Measurements from ENCODE around the gene MARCKSL1.

MARCKSL1 gene

GRCh38 chr1:32318127-32318869 is 17.7 kb downstream of the MARCKSL1 start:
- Histone ChIP-seq H2AK5ac (ENCODE audit: low read length) (no peak overlapping the region), H3K9me3 (ENCODE audit: insufficient read depth, low read depth, low read length) (no peaks in the 10 kb centered on the region), H4K8ac (ENCODE audit: low read depth, low read length) (no peak overlapping the region), H2BK12ac (ENCODE audit: low read length) (no peak overlapping the region), H4K91ac (ENCODE audit: low read depth, low read length) (no peak overlapping the region), H3K4me1 (ENCODE audit: control insufficient read depth in 1 of 2, insufficient read depth in 2 of 2, low read length in 2 of 2) (no peaks in the 10 kb centered on the region), H3K18ac (ENCODE audit: low read length) (no peak overlapping the region), H3K79me2 (ENCODE audit: control insufficient read depth, insufficient read depth, low read length, poor library complexity) (no peaks in the 10 kb centered on the region), H2AFZ (ENCODE audit: insufficient read depth, low read length, poor library complexity) (no peak overlapping the region), H4K12ac (ENCODE audit: low read depth, low read length) (no peak overlapping the region), H3K23ac (ENCODE audit: low read length) (no peak overlapping the region), H3K27ac (ENCODE audit: low read depth, low read length) (no peak overlapping the region), H3K27me3 (ENCODE audit: insufficient read depth, low read length) (no peaks in the 10 kb centered on the region), H2BK5ac (ENCODE audit: low read depth, low read length, poor library complexity) (no peak overlapping the region), H3K4me2 (ENCODE audit: low read length) (no peak overlapping the region), H3K9ac (ENCODE audit: low read length) (no peak overlapping the region), H3K14ac (ENCODE audit: low read length) (no peak overlapping the region), H2BK120ac (ENCODE audit: insufficient read depth, low read length, poor library complexity) (no peak overlapping the region), H3K4ac (ENCODE audit: low read depth, low read length) (no peak overlapping the region), H3K79me1 (ENCODE audit: low read length) (no peaks in the 10 kb centered on the region), H3K36me3 (ENCODE audit: control insufficient read depth in 1 of 2, insufficient read depth in 2 of 2, low read length in 2 of 2) (peaks cover 13 to 23% of the 10 kb centered on the region in 2 experiments), H3K4me3 (ENCODE audit: low read depth, low read length) (no peak overlapping the region)
- no peak for DNase-seq
- WGBS (ENCODE audit: extremely low coverage, insufficient coverage, insufficient read length): no CpG with 5 or more reads among the region's 10 CpGs

GRCh38 chr1:32316903-32317277 is 19.1 kb downstream of the MARCKSL1 start:
- Histone ChIP-seq H2BK120ac (ENCODE audit: insufficient read depth, low read length, poor library complexity) (no peak overlapping the region), H3K4me1 (ENCODE audit: control insufficient read depth in 1 of 2, insufficient read depth in 2 of 2, low read length in 2 of 2) (no peaks in the 10 kb centered on the region), H3K79me1 (ENCODE audit: low read length) (no peaks in the 10 kb centered on the region), H2BK5ac (ENCODE audit: low read depth, low read length, poor library complexity) (no peak overlapping the region), H3K79me2 (ENCODE audit: control insufficient read depth, insufficient read depth, low read length, poor library complexity) (no peaks in the 10 kb centered on the region), H3K9ac (ENCODE audit: low read length) (no peak overlapping the region), H4K8ac (ENCODE audit: low read depth, low read length) (no peak overlapping the region), H2AK5ac (ENCODE audit: low read length) (no peak overlapping the region), H4K91ac (ENCODE audit: low read depth, low read length) (no peak overlapping the region), H2AFZ (ENCODE audit: insufficient read depth, low read length, poor library complexity) (no peak overlapping the region), H4K12ac (ENCODE audit: low read depth, low read length) (no peak overlapping the region), H3K4me3 (ENCODE audit: low read depth, low read length) (no peak overlapping the region), H3K23ac (ENCODE audit: low read length) (no peak overlapping the region), H2BK12ac (ENCODE audit: low read length) (no peak overlapping the region), H3K27me3 (ENCODE audit: insufficient read depth, low read length) (no peaks in the 10 kb centered on the region), H3K18ac (ENCODE audit: low read length) (no peak overlapping the region), H3K9me3 (ENCODE audit: insufficient read depth, low read depth, low read length) (no peaks in the 10 kb centered on the region), H3K4ac (ENCODE audit: low read depth, low read length) (no peak overlapping the region), H3K4me2 (ENCODE audit: low read length) (no peak overlapping the region), H3K27ac (ENCODE audit: low read depth, low read length) (no peak overlapping the region), H3K14ac (ENCODE audit: low read length) (no peak overlapping the region), H3K36me3 (ENCODE audit: control insufficient read depth in 1 of 2, insufficient read depth in 2 of 2, low read length in 2 of 2) (peaks cover 13 to 22% of the 10 kb centered on the region in 2 experiments)
- no peak for DNase-seq
- no CpG with 5 or more reads among the region's 3 CpGs for WGBS (ENCODE audit: extremely low coverage, insufficient coverage, insufficient read length)

DNA sequence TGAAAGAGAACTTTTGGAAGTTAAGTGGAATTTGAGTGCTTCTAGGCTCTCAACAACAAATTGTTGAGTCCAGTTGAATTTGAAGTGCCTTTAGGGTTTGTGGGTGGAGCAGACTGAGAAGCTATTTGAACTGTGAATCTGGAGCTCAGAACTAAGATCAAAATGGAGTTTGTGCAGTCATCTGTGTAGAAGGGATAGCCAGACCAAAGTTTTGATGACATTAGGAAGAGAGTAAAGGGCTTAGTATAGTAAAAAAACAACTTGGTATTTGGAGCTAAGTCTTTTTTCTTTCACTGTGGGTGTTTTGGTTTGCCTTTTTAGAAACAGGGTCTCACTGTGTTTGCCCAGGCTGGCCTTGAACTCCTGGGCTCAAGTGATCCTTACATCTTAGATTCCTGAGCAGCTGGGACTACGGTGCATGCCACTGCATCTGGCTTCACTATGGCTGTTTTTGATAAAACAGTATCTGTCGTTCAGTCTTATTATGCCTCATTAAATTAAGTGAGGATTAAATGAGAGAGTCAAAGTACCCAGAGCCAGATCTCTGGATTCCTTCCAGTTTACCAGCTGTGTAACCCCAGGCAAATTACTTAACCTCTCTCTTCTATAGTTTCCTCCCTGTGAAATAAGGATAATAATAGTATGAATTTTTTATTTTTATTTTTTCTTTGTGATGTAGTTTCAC is 24.2 kb downstream of the MARCKSL1 start:
- Histone ChIP-seq H4K12ac (ENCODE audit: low read depth, low read length) (no peak overlapping the region), H2AFZ (ENCODE audit: insufficient read depth, low read length, poor library complexity) (no peak overlapping the region), H3K18ac (ENCODE audit: low read length) (no peak overlapping the region), H3K14ac (ENCODE audit: low read length) (no peak overlapping the region), H3K79me1 (ENCODE audit: low read length) (no peaks in the 10 kb centered on the region), H3K36me3 (ENCODE audit: control insufficient read depth in 1 of 2, insufficient read depth in 2 of 2, low read length in 2 of 2) (peaks cover 2 to 3% of the 10 kb centered on the region in 2 experiments), H3K4me2 (ENCODE audit: low read length) (no peak overlapping the region), H3K4ac (ENCODE audit: low read depth, low read length) (no peak overlapping the region), H3K27ac (ENCODE audit: low read depth, low read length) (no peak overlapping the region), H3K4me1 (ENCODE audit: control insufficient read depth in 1 of 2, insufficient read depth in 2 of 2, low read length in 2 of 2) (no peaks in the 10 kb centered on the region), H2AK5ac (ENCODE audit: low read length) (no peak overlapping the region), H2BK120ac (ENCODE audit: insufficient read depth, low read length, poor library complexity) (no peak overlapping the region), H3K9me3 (ENCODE audit: insufficient read depth, low read depth, low read length) (no peaks in the 10 kb centered on the region), H2BK12ac (ENCODE audit: low read length) (no peak overlapping the region), H4K8ac (ENCODE audit: low read depth, low read length) (no peak overlapping the region), H3K9ac (ENCODE audit: low read length) (no peak overlapping the region), H2BK5ac (ENCODE audit: low read depth, low read length, poor library complexity) (no peak overlapping the region), H3K79me2 (ENCODE audit: control insufficient read depth, insufficient read depth, low read length, poor library complexity) (no peaks in the 10 kb centered on the region), H3K23ac (ENCODE audit: low read length) (no peak overlapping the region), H3K27me3 (ENCODE audit: insufficient read depth, low read length) (no peaks in the 10 kb centered on the region), H3K4me3 (ENCODE audit: low read depth, low read length) (no peak overlapping the region), H4K91ac (ENCODE audit: low read depth, low read length) (no peak overlapping the region)
- no CpG with 5 or more reads among the region's 2 CpGs for WGBS (ENCODE audit: extremely low coverage, insufficient coverage, insufficient read length)
- no peak for DNase-seq

- H2AFZ ChIP-seq (ENCODE audit: insufficient read depth, low read length, poor library complexity): no peak overlapping the region
- no peak overlapping the region for H3K4ac ChIP-seq (ENCODE audit: low read depth, low read length)
- H4K8ac ChIP-seq (ENCODE audit: low read depth, low read length): no peak overlapping the region
- no peak overlapping the region for H3K4me2 ChIP-seq (ENCODE audit: low read length)
- no CpG with 5 or more reads among the region's 1 CpG for WGBS (ENCODE audit: extremely low coverage, insufficient coverage, insufficient read length)
- H4K91ac ChIP-seq (ENCODE audit: low read depth, low read length): no peak overlapping the region
- no peak overlapping the region for H3K14ac ChIP-seq (ENCODE audit: low read length)
- H3K4me1 ChIP-seq (ENCODE audit: control insufficient read depth in 1 of 2, insufficient read depth in 2 of 2, low read length in 2 of 2): no peaks in the 10 kb centered on the region
- no peak overlapping the region for H3K27ac ChIP-seq (ENCODE audit: low read depth, low read length)
- no peaks in the 10 kb centered on the region for H3K9me3 ChIP-seq (ENCODE audit: insufficient read depth, low read depth, low read length)
- H2BK120ac ChIP-seq (ENCODE audit: insufficient read depth, low read length, poor library complexity): no peak overlapping the region
- H2AK5ac ChIP-seq (ENCODE audit: low read length): no peak overlapping the region
- no peak overlapping the region for H2BK12ac ChIP-seq (ENCODE audit: low read length)
- no peak for DNase-seq
- no peak overlapping the region for H3K9ac ChIP-seq (ENCODE audit: low read length)
- no peak overlapping the region for H3K4me3 ChIP-seq (ENCODE audit: low read depth, low read length)
- H3K27me3 ChIP-seq (ENCODE audit: insufficient read depth, low read length): no peaks in the 10 kb centered on the region
- H3K79me2 ChIP-seq (ENCODE audit: control insufficient read depth, insufficient read depth, low read length, poor library complexity): no peaks in the 10 kb centered on the region
- no peak overlapping the region for H4K12ac ChIP-seq (ENCODE audit: low read depth, low read length)
- no peak overlapping the region for H3K23ac ChIP-seq (ENCODE audit: low read length)
- H3K36me3 ChIP-seq (ENCODE audit: control insufficient read depth in 1 of 2, insufficient read depth in 2 of 2, low read length in 2 of 2): peaks cover 0 to 6% of the 10 kb centered on the region in 2 experiments
- H2BK5ac ChIP-seq (ENCODE audit: low read depth, low read length, poor library complexity): no peak overlapping the region
- no peaks in the 10 kb centered on the region for H3K79me1 ChIP-seq (ENCODE audit: low read length)
- H3K18ac ChIP-seq (ENCODE audit: low read length): no peak overlapping the region
Measured at GRCh38 chr1:32309960-32310359, 26.1 kb downstream of the MARCKSL1 start.
